Measurements from ENCODE around the gene UMODL1.

Gene UMODL1

DNA sequence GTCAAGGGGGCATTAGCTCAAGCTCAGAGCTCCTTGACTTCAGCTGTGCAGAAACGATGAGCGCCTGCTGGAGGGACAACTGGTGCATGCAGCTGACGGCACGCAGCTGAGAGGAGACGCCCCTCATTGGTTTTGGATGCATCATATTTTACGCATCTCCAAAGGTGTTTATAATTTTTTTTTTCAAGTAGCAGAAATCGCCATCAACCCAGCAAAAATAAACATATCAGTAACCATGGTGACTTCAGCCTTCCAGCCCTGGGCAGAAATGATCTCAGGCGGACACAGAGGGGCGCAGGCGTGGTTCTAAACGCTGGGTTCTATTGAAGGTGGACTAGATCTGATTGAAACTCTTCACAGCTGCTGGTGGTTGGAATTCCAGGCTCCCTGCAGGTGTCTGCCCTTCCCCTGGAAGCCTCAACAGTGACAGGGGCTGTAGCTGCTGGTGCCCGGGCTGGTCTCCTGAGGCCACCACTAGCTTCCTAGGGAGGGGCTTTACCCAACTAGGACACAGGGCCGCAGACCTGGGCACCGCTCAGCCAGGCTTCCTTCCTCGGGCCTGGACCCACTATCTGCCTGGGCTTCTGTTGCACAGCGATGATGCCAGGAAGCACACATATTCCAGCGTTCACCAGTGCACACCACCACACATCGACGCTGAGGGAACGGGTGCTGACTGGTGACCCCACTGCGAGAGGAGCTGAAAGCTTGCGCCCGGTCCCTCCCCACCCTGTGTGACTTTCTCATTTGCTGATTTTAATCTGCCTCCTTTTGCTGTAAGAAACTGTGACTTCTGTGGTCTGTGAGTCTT is 84.1 kb downstream of the UMODL1 start:
- no peak for ATAC-seq
- TF ChIP-seq ISL1 (CRISPR knock-in tag; IDR thresholded peaks at IDR 0.05), result no peak
- no peak for TF ChIP-seq ZNF70 (CRISPR knock-in tag; IDR thresholded peaks at IDR 0.05)
- TF ChIP-seq CSDC2 (CRISPR knock-in tag; IDR thresholded peaks at IDR 0.05), result no peak
- TF ChIP-seq ZFP30 (CRISPR knock-in tag; IDR thresholded peaks at IDR 0.05), result no peak
- no peak for TF ChIP-seq OSR1 (CRISPR knock-in tag; IDR thresholded peaks at IDR 0.05)
- no peak for TF ChIP-seq PPARA (CRISPR knock-in tag; IDR thresholded peaks at IDR 0.05; ENCODE audit: borderline replicate concordance)
- TF ChIP-seq, protein P1, sequence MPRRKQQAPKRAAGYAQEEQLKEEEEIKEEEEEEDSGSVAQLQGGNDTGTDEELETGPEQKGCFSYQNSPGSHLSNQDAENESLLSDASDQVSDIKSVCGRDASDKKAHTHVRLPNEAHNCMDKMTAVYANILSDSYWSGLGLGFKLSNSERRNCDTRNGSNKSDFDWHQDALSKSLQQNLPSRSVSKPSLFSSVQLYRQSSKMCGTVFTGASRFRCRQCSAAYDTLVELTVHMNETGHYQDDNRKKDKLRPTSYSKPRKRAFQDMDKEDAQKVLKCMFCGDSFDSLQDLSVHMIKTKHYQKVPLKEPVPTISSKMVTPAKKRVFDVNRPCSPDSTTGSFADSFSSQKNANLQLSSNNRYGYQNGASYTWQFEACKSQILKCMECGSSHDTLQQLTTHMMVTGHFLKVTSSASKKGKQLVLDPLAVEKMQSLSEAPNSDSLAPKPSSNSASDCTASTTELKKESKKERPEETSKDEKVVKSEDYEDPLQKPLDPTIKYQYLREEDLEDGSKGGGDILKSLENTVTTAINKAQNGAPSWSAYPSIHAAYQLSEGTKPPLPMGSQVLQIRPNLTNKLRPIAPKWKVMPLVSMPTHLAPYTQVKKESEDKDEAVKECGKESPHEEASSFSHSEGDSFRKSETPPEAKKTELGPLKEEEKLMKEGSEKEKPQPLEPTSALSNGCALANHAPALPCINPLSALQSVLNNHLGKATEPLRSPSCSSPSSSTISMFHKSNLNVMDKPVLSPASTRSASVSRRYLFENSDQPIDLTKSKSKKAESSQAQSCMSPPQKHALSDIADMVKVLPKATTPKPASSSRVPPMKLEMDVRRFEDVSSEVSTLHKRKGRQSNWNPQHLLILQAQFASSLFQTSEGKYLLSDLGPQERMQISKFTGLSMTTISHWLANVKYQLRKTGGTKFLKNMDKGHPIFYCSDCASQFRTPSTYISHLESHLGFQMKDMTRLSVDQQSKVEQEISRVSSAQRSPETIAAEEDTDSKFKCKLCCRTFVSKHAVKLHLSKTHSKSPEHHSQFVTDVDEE (CRISPR knock-in tag; IDR thresholded peaks at IDR 0.05), result no peak
- TF ChIP-seq RARB (CRISPR knock-in tag; IDR thresholded peaks at IDR 0.05), result no peak
- TF ChIP-seq BACH2 (CRISPR knock-in tag; IDR thresholded peaks at IDR 0.05; ENCODE audit: borderline replicate concordance), result no peak
- TF ChIP-seq, protein P2, sequence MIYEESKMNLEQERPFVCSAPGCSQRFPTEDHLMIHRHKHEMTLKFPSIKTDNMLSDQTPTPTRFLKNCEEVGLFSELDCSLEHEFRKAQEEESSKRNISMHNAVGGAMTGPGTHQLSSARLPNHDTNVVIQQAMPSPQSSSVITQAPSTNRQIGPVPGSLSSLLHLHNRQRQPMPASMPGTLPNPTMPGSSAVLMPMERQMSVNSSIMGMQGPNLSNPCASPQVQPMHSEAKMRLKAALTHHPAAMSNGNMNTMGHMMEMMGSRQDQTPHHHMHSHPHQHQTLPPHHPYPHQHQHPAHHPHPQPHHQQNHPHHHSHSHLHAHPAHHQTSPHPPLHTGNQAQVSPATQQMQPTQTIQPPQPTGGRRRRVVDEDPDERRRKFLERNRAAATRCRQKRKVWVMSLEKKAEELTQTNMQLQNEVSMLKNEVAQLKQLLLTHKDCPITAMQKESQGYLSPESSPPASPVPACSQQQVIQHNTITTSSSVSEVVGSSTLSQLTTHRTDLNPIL (CRISPR knock-in tag; IDR thresholded peaks at IDR 0.05; ENCODE audit: low read depth), result no peak

DNA sequence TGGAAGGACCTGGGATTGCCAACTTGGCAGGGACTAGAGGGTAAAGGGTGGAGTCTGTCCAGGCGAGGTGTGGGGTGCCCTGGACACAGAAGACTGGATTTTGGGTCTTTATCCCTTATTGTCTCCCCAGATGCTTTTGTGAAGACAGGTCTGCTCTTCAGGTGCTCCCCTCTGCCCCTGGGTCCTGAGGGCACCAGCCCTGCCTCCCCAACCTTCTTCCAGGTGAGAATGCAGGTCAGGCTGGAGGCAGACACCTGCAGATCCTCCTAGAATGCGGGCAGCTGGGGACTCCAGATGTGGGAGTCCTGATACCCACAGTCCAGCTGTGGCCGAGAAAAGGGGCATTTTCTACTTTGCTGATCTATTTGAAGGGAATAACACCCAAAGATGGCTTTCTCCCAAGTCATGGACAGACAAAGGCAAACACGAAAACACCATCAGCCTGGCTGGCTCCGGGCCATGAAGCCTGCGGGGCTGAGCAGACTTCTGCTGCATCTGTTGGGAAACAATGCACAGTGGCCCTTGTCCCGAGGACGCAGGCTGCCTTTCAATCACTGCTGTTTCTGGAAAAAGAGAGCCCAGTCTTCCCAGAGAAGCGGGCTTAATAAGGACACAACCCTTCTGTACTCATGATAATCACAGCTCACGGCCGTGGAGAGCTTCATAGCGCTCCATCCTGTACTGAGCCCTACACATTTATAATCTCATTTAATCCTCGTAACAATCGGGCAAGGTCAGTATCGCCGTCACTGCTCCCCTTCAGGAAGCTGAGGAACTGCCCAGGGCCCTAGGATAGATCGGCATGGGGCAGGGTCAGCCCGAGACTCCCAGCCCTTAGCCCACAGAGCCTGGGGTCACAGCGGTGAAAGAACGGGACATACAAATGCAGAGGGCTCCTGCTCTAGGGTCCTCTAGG is 85.8 kb downstream of the UMODL1 start:
- no peak for ATAC-seq

DNA sequence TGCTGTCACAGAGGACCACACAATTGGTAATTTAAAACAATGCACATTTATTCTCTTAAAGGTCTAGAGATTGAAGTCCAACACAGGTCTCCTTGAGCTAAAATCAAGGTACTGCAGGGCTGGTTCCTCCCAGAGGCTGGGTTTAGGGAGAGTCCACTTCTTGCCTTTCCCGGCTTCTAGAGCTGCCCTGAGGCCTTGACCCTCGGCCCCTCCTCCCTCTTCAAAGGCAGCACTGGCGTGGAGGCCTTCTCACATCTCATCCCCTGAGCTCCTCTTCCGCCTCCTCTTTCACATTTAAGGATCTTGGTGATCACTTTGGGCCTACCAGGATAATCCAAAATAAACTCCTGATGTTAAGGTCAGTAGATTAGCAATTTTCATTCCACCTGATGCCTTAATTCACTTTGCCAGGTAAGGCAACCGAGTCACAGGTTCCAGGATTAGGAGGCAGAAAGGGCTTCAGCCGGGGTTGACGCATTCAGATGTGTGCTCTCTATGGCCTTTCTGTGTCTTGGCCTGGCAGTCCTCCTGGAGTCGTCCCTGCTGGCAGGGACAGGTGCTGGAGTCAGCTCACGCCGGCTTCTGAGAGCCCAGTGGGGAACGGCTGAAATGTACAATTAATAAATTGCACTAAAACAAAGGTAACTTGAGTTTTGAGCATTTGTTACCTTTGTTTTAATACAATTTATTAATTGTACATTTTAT is 86.6 kb downstream of the UMODL1 start:
- no peak for TF ChIP-seq BACH2 (CRISPR knock-in tag; IDR thresholded peaks at IDR 0.05; ENCODE audit: borderline replicate concordance)
- TF ChIP-seq, protein P3, sequence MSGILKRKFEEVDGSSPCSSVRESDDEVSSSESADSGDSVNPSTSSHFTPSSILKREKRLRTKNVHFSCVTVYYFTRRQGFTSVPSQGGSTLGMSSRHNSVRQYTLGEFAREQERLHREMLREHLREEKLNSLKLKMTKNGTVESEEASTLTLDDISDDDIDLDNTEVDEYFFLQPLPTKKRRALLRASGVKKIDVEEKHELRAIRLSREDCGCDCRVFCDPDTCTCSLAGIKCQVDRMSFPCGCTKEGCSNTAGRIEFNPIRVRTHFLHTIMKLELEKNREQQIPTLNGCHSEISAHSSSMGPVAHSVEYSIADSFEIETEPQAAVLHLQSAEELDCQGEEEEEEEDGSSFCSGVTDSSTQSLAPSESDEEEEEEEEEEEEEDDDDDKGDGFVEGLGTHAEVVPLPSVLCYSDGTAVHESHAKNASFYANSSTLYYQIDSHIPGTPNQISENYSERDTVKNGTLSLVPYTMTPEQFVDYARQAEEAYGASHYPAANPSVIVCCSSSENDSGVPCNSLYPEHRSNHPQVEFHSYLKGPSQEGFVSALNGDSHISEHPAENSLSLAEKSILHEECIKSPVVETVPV (CRISPR knock-in tag; IDR thresholded peaks at IDR 0.05), result no peak
- no peak for TF ChIP-seq ZC3H10 (CRISPR knock-in tag; IDR thresholded peaks at IDR 0.05)
- no peak for TF ChIP-seq ZFP3 (CRISPR knock-in tag; IDR thresholded peaks at IDR 0.05)
- ATAC-seq, result no peak

More for the DNA sequence above, 85.8 kb downstream of the UMODL1 start:
- TF ChIP-seq OSR1 (CRISPR knock-in tag; IDR thresholded peaks at IDR 0.05), result no peak
- TF ChIP-seq ZNF70 (CRISPR knock-in tag; IDR thresholded peaks at IDR 0.05), result no peak
- no peak for TF ChIP-seq TCF4 (CRISPR knock-in tag; IDR thresholded peaks at IDR 0.05; ENCODE audit: borderline replicate concordance)
- TF ChIP-seq RARB (CRISPR knock-in tag; IDR thresholded peaks at IDR 0.05), result no peak

DNA sequence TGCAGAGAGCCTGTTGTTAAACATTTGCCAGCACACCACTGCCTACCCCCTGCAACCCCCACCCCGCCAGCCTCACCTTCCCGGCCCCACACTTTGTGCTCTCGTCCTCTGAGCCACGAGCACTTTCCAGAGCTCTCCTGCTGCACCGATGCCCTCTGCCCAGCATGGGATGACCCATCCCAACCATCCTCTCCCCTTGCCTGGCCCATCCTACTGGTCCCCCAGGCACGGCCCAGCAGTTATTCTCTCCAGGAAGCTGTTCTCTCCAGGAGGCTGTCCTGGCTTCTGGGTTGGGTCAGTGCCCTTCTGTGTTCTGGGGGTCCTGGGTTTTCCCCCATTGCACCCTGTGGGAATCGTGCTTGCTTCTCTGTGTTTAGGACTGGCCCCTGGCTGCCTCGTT is 87.7 kb downstream of the UMODL1 start:
- no peak for ATAC-seq
- TF ChIP-seq OSR1 (CRISPR knock-in tag; IDR thresholded peaks at IDR 0.05), result no peak
- TF ChIP-seq TOX (CRISPR knock-in tag; IDR thresholded peaks at IDR 0.05; ENCODE audit: borderline replicate concordance), result no peak
- no peak for TF ChIP-seq ZNF70 (CRISPR knock-in tag; IDR thresholded peaks at IDR 0.05)
- TF ChIP-seq, protein P3 (CRISPR knock-in tag; IDR thresholded peaks at IDR 0.05), result no peak
- TF ChIP-seq ZFP30 (CRISPR knock-in tag; IDR thresholded peaks at IDR 0.05), result no peak
- TF ChIP-seq ARNTL (CRISPR knock-in tag; IDR thresholded peaks at IDR 0.05; ENCODE audit: borderline replicate concordance, low read depth), result no peak
- no peak for TF ChIP-seq ZNF565 (CRISPR knock-in tag; conservative IDR thresholded peaks at IDR 0.05; ENCODE audit: low read depth)
- TF ChIP-seq GLIS3 (CRISPR knock-in tag; IDR thresholded peaks at IDR 0.05), result no peak
- no peak for TF ChIP-seq PPARA (CRISPR knock-in tag; IDR thresholded peaks at IDR 0.05; ENCODE audit: borderline replicate concordance)
- no peak for TF ChIP-seq TCF4 (CRISPR knock-in tag; IDR thresholded peaks at IDR 0.05; ENCODE audit: borderline replicate concordance)
- TF ChIP-seq CSDC2 (CRISPR knock-in tag; IDR thresholded peaks at IDR 0.05), result no peak
- TF ChIP-seq ZNF8 (CRISPR knock-in tag; IDR thresholded peaks at IDR 0.05), result no peak
- no peak for TF ChIP-seq ZC3H10 (CRISPR knock-in tag; IDR thresholded peaks at IDR 0.05)
- TF ChIP-seq, protein P4, sequence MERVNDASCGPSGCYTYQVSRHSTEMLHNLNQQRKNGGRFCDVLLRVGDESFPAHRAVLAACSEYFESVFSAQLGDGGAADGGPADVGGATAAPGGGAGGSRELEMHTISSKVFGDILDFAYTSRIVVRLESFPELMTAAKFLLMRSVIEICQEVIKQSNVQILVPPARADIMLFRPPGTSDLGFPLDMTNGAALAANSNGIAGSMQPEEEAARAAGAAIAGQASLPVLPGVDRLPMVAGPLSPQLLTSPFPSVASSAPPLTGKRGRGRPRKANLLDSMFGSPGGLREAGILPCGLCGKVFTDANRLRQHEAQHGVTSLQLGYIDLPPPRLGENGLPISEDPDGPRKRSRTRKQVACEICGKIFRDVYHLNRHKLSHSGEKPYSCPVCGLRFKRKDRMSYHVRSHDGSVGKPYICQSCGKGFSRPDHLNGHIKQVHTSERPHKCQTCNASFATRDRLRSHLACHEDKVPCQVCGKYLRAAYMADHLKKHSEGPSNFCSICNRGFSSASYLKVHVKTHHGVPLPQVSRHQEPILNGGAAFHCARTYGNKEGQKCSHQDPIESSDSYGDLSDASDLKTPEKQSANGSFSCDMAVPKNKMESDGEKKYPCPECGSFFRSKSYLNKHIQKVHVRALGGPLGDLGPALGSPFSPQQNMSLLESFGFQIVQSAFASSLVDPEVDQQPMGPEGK (CRISPR knock-in tag; IDR thresholded peaks at IDR 0.05; ENCODE audit: borderline replicate concordance), result no peak
- TF ChIP-seq, protein P2 (CRISPR knock-in tag; IDR thresholded peaks at IDR 0.05; ENCODE audit: low read depth), result no peak
- TF ChIP-seq ISL1 (CRISPR knock-in tag; IDR thresholded peaks at IDR 0.05), result no peak
- TF ChIP-seq BACH2 (CRISPR knock-in tag; IDR thresholded peaks at IDR 0.05; ENCODE audit: borderline replicate concordance), result no peak
- TF ChIP-seq ZFP3 (CRISPR knock-in tag; IDR thresholded peaks at IDR 0.05), result no peak
